LoVo (cell line): ENCODE measurements around the gene ITGB1BP1.
"Not testable (repeated sequence)": the region's sequence is repeated elsewhere in the genome, so short reads cannot be mapped to it uniquely, and the experiment has no call there.

Source experiments
- DNase-seq: peaks from one replicate; pipeline ENCODE4 v3.0.0-alpha.2; 2016; ENCODE audit warnings: low spot score

Gene ITGB1BP1

DNA sequence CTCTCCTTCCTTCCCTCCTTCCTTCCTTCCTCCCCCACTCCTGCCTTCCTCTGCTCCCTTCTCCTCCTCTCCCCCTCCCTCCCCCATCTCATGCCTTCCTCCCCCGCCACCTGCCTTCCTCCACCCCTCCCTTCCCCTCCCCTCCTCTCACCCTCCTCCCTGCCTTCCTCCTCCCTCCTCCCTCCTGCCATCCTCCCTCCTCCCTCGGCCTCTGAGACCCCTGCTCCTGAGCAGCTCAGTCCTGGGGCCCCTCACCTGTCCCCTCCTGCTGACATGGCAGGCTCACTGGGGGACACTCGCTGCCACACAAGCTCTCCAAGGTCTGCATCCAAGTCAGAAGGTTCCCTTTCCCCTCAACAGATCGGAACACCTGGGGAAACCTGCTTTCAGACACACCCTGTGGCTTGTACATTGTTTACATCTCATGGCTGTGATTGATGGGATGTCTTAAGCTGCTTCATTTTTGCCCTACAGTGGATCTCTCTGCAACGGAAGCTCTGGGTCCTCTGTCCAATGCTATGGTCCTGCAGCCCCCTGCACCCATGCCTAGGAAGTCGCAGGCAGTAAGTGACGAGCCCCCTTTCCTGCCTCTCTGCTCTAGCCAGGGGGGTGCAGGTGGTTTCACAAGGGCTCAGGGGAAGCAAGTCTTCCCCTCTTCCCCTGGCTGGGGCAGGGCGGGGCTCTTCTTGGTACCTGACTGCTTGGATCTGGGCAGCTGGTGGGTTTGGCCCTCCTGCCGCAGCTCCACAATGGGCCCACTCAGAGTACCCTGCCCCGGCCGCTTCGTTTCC, 22.9 kb downstream of the ITGB1BP1 start:
- DNase-seq, result no peak

GRCh38 chr2:9398881-9399780, 24.2 kb downstream of the ITGB1BP1 start:
- DNase-seq, result no peak

GRCh38 chr2:9398251-9398650, 25.1 kb downstream of the ITGB1BP1 start:
- not testable (repeated sequence) for DNase-seq

- DNase-seq, result no peak
Observed at GRCh38 chr2:9397201-9397600, 26.1 kb downstream of the ITGB1BP1 start.

GRCh38 chr2:9394816-9395215, 28.5 kb downstream of the ITGB1BP1 start:
- DNase-seq, result no peak

DNA sequence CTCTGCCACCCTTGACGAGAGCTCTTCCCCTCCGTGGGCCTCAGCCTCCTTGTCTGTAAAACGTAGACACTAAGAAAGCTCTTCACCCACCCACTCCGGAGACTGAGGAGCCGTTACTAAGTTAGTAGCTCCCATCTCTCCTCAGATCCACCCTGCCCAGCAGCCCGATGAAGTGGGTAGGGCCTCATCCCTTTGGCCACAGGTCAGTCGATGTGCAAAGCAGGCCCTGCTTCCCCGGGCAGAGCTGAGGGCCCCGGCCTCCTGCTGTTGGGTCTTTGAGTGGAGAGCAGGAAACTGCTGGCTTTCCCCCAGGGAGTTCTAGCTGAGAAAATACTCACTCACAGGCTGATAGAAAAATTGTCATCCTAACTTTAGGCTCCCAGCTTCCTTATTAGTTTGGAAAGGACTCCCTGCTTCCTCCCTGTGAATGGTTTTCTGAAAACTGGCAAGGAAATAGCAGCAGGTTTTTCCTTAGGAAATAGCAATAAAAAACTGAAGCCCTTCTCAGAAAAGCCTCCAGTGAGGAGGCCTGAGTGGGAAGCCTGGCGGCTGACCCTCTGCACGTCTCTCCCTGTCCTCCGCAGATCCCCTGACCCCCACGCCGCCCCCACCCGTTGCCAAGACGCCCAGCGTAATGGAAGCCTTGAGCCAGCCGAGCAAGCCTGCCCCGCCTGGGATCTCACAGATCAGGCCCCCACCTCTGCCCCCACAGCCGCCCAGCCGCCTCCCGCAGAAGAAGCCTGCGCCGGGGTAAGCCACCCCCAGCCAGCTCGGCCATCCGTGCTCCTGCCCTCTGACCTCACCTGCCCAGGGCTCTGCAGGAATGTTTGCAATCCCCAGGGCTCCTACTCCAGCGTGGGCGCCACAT, 30.2 kb downstream of the ITGB1BP1 start:
- DNase-seq, result no peak

- no peak for DNase-seq
Observed at GRCh38 chr2:9391961-9392720, 31.2 kb downstream of the ITGB1BP1 start.

- no peak for DNase-seq
Observed at GRCh38 chr2:9390991-9391390, 32.3 kb downstream of the ITGB1BP1 start.

DNA sequence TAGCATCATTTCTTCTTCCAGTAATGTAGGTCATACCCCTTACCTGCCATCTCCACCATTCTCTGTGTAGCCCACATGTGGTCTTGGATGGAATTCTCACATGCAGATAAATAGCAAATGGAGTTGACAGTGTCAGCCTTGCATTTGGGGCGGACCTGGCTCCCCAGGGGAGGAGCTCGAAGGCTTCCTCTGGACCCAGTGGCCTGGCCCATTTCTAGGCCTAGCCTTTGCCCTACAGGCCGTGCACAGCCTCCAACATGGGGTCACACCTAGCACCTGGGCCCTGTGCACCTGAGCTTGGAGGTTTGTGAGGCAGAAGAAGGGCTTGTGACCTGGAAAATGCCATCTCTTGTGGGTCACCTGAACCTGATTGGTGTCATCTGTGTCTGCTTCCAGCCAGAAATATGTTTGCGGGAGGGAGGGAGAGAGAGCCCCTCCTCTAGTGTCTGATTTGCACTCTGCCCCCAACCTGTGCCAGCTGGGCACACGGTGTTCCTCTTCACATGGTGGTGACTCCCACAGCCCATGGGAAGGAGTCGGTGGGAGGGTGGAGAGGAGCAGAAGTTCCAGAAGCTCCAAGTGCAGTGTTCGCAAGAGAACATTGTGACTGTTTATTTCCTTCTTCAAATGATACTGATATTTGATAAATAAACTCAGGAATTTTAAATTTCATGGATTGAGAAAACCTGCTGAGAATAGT, 33.0 kb downstream of the ITGB1BP1 start:
- no peak for DNase-seq

DNA sequence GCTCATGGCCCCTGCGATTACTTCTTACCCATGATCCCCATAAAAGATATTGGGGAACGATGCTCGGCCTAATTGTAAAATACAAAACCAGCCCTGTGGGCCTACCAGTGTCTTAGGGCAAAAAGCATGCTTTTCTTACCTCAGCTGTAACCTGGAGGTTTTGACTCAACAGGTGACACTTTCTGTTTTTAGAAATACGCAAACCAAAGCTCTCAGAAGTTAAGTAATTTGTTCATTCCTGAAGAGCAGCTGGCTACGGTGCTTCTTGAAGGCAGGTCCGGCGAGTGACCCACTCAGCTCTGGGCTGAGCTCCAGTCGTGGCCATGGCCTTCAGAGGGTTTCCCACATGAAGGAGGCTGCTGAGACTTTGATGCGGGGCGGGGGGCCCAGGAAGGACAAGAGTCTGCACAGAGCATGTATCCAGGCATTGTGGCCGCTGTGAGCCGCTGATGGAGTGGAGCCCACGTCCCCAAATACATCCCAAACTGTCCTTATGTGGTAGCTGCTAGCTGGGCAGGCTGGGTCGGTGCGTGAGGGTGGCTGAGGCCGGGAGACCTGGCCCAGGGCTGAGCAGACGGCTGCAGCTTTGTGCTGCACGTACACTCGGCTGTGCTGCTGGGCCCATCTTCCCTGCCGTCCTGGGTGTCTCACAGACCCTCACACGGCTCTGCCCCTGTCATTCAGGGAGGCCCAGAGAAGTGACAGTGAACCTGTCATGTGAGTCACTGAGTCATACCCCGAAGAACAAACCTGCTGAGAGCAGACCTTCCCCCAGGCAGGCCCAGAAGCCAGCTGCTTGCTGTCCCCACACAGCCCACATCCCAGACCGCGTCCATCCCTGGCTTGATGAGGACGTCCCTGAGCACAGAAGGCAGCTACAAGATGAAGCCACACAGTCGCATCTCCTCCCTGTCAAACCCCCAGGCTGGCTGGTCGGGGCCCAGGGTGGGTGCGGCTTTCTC, 34.1 kb downstream of the ITGB1BP1 start:
- no peak for DNase-seq

GRCh38 chr2:9388199-9388681, 35.1 kb downstream of the ITGB1BP1 start:
- DNase-seq, result no peak

- DNase-seq, result no peak
Observed at GRCh38 chr2:9385841-9386240, 37.5 kb downstream of the ITGB1BP1 start.

DNA sequence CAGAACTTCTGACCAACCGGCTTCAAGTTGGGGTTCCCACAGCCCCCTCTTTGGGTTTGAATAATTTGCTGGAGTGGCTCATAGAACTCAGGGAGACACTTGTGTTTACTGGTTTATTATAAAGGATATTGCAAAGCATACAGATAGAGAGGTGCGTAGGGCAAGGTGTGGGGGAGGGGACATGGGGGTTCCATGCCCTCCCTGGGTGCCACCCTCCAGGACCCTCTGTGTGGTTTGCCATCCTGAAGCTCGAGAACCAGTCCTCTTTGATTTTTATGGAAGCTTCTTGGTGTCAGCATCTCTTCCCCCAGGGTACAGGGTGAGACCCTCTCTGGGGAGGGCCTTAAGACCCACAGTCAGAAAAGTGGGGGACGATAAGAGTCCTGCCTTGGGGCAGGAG, 38.8 kb downstream of the ITGB1BP1 start:
- DNase-seq, result no peak

DNA sequence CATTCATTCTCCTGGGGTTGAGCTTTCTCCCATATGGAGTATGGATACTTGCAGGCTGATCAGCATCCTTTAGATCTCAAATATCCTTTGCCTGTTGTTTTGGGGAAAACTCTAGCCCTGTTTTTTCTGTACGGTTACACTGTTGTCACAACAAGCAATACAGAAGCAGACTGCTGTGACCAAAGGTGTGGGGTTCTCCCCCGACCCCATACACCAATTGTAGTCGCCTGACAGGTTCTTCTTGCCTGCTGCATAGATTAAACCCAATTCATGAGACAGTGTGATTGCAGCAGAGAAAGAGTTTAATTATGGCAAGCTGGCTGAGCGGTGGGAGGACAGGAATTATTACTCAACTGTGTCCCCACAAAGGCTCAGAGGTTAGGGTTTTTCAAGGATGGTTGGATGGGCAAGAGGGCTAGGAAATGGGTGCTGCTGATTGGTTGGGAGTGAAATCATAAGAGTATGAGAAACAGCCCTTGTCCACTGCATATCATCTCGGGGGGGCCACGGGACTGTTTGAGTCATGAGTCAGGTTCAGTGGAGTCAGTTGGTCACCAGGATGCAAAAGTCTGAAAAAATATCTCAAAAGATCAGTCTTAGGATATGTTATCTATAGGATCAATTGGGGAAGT, 40.6 kb downstream of the ITGB1BP1 start:
- no peak for DNase-seq

- DNase-seq, result no peak
Observed at GRCh38 chr2:9380702-9381628, 42.4 kb downstream of the ITGB1BP1 start.

GRCh38 chr2:9379391-9379755, 44.0 kb downstream of the ITGB1BP1 start:
- DNase-seq, result no peak

GRCh38 chr2:9378433-9379390, 44.6 kb downstream of the ITGB1BP1 start:
- DNase-seq, result no peak
